ENCODE measurements around the gene GNA14.

The GNA14 gene

DNA sequence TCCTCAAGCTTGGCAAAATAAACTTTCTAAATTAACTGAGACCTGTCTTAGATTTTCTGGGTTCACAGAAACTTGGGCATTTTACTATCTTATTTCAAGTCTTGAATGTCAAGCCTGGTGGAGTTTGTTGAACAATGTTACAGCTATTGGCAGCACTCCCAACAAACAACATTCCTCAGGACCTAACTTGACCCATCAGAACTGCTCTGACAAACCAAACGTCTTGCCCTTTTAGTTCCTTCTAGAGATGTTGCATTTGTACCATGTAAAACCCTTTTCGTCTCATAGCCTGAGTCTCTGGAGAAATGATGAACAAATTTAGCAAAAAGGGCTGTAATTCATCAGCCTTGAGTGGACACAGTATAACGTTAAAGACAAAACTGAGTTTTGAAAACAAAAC lies 51.1 kb downstream of the GNA14 start:
- DNase-seq (ENCODE audit: extremely low read depth, low read depth), result no peak
- TF ChIP-seq, protein P1, sequence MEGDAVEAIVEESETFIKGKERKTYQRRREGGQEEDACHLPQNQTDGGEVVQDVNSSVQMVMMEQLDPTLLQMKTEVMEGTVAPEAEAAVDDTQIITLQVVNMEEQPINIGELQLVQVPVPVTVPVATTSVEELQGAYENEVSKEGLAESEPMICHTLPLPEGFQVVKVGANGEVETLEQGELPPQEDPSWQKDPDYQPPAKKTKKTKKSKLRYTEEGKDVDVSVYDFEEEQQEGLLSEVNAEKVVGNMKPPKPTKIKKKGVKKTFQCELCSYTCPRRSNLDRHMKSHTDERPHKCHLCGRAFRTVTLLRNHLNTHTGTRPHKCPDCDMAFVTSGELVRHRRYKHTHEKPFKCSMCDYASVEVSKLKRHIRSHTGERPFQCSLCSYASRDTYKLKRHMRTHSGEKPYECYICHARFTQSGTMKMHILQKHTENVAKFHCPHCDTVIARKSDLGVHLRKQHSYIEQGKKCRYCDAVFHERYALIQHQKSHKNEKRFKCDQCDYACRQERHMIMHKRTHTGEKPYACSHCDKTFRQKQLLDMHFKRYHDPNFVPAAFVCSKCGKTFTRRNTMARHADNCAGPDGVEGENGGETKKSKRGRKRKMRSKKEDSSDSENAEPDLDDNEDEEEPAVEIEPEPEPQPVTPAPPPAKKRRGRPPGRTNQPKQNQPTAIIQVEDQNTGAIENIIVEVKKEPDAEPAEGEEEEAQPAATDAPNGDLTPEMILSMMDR (IDR thresholded peaks at IDR 0.05; ENCODE audit: low read depth, low read length), result no peak

DNA sequence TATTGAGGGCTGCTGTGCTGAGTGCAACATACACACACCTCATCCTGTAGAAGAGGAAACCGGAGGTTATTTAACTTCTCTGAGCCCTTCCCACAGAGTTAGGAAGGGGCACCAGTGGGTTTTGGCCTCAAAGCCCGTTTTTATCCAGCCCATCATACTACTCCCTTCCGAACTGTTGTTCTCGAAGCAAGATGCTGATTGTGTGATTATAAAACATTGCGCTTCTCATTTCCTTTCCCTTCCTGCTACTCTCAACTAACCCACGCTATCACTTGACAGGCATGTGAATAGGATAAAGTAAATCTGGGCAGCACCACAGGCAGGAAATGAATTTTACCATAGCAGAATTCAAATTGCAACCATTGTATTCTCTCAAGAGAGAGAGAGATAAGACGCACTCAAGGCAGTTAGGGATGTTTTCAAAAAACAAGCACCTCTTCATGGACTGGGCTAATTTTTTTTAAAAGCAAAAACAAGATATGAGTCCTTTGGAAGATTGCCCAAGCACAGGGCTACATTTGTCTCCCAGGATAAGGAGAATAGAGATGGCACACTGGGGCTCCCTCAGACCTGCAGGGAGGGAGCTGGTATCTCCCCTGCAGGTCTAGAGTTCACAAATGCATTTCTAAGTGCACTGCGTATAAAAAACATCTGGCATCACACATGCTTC lies 52.6 kb downstream of the GNA14 start:
- no peak for DNase-seq (ENCODE audit: extremely low read depth, low read depth)
- TF ChIP-seq, protein P1 (IDR thresholded peaks at IDR 0.05; ENCODE audit: low read depth, low read length), result no peak

DNA sequence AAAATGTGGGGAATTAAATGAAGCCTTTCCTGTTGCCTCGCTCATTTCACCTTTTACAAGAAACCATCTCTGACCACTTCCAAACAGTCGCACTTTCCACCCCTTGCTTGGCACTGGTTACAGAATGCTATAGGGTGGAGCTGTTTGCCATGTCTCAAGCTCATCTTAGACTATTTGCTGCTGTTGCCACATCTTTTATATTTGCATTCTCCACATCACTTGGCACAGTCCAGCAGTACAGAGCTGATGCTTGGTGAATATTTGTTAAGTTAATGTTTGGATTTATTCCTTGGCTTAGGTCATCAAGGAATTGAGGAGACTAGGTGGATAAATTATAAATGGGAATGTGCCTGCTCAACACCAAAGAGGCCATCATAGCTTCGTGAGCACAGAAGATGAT lies 53.2 kb downstream of the GNA14 start:
- TF ChIP-seq, protein P1 (IDR thresholded peaks at IDR 0.05; ENCODE audit: low read depth, low read length), result no peak
- no peak for DNase-seq (ENCODE audit: extremely low read depth, low read depth)

DNA sequence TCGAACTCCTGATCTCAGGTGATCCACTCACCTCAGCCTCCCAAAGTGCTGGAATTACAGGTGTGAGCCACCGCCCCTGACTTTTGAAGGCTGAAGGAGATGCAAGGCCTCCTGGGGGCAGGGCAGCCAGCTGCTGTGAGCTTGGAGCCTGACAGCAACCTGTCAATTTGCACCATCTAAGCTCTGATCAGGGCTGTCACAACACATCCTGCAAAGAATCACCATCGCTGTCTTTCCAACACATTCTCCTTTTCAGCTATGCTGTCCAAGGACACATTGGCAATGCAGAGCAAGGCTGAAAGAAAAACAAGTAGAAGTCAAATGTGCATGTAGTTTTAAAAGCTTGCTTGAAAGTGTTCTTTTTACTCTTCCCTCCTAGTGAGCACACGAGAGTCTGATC lies 54.6 kb downstream of the GNA14 start:
- TF ChIP-seq, protein P1 (IDR thresholded peaks at IDR 0.05; ENCODE audit: low read depth, low read length), result no peak
- DNase-seq (ENCODE audit: extremely low read depth, low read depth), result no peak

- no peak for DNase-seq (ENCODE audit: extremely low read depth, low read depth)
These were observed 55.6 kb downstream of the GNA14 start for GRCh38 chr9:77592476-77592875.

GRCh38 chr9:77589046-77589795 lies 58.9 kb downstream of the GNA14 start:
- no peak for DNase-seq (ENCODE audit: extremely low read depth, low read depth)
- TF ChIP-seq, protein P1 (IDR thresholded peaks at IDR 0.05; ENCODE audit: low read depth, low read length), result no peak

More at GRCh38 chr9:77592476-77592875, 55.6 kb downstream of the GNA14 start:
- TF ChIP-seq, protein P1 (IDR thresholded peaks at IDR 0.05; ENCODE audit: low read depth, low read length), result no peak

DNA sequence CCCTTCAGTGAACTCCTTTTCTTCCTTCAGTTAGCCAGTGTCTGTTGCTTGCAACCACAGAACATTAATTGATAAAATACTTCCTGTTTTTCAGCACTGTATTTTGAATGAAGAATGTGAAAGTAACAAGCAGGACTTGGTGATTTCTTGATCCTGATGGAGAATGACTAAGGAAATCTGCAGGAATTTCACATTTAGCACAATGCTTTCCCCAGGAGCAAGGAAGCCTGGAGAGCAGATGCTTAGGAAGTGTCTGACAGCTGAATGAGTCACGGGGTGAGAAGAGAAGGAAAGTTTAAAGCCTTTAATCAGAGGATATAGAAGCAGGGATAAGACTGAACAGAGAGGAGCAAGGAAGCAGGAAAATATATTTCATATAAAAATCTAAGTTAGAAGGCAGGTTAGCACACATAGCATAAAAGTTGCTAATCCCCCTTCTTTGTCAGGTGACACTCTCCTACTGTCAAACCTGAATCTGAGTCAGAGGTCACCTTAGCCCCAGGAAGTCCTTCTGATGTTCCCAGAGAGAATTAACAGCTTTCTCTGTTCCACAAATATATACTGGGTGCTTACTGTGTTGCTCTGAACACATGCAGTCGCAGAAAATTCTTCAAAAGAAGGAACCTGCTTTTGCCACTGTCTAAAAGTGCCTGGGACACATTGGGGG lies 59.7 kb downstream of the GNA14 start:
- peak; percentile 10 for DNase-seq (ENCODE audit: extremely low read depth, low read depth)
- TF ChIP-seq, protein P1 (IDR thresholded peaks at IDR 0.05; ENCODE audit: low read depth, low read length), result no peak
